Hematopoietic multipotent progenitor cell treated with erythropoietin and hydrocortisone succinate and interleukin-3 and kit ligand, for 4 days (in vitro differentiated cells): ENCODE data around the gene IMPACT.

ENCODE experiments used
- DNase-seq: peaks from one replicate; pipeline ENCODE4 v3.0.0-alpha.2; 2015

IMPACT gene

GRCh38 chr18:24426398-24427294, at the start of gene IMPACT:
IMPACT (plus strand) TSS chr18:24426670; CDS start chr18:24426757, 87 bp downstream.
- peak; percentile 94 for DNase-seq

GRCh38 chr18:24378598-24378997, 47.9 kb upstream of the IMPACT start:
- DNase-seq = no peak

GRCh38 chr18:24380163-24380747, 46.2 kb upstream of the IMPACT start:
- peak; percentile 15 for DNase-seq

GRCh38 chr18:24381126-24381525, 45.3 kb upstream of the IMPACT start:
- DNase-seq = peak; percentile 40

GRCh38 chr18:24386681-24387080, 39.8 kb upstream of the IMPACT start:
- DNase-seq = peak; percentile 56

- no peak for DNase-seq
These were observed 37.5 kb upstream of the IMPACT start for GRCh38 chr18:24388957-24389356.

GRCh38 chr18:24395049-24395795, 31.2 kb upstream of the IMPACT start:
- DNase-seq = peak; percentile 39

- peak; percentile 11 for DNase-seq
These were observed 30.3 kb upstream of the IMPACT start for GRCh38 chr18:24396082-24396633.

GRCh38 chr18:24397131-24397693, 29.3 kb upstream of the IMPACT start:
- DNase-seq = peak; percentile 88

- DNase-seq = peak; percentile 98
These were observed 28.6 kb upstream of the IMPACT start, which contains the start of gene OSBPL1A for GRCh38 chr18:24397694-24398368. OSBPL1A (minus strand) TSS chr18:24397824; CDS start chr18:24377533, 20,291 bp downstream.

GRCh38 chr18:24398540-24398939, 27.9 kb upstream of the IMPACT start:
- no peak for DNase-seq

GRCh38 chr18:24400587-24400986, 25.9 kb upstream of the IMPACT start:
- no peak for DNase-seq

- peak; percentile 39 for DNase-seq
These were observed 24.2 kb upstream of the IMPACT start for GRCh38 chr18:24402209-24402785.

GRCh38 chr18:24403076-24403475, 23.4 kb upstream of the IMPACT start:
- DNase-seq = no peak

GRCh38 chr18:24404591-24404990, 21.9 kb upstream of the IMPACT start:
- no peak for DNase-seq

- no peak for DNase-seq
These were observed 18.0 kb upstream of the IMPACT start for GRCh38 chr18:24408496-24408895.

- no peak for DNase-seq
These were observed 13.3 kb upstream of the IMPACT start for GRCh38 chr18:24413148-24413547.

GRCh38 chr18:24414349-24415003, 12.0 kb upstream of the IMPACT start:
- peak; percentile 60 for DNase-seq

GRCh38 chr18:24417480-24417879, 9.0 kb upstream of the IMPACT start:
- DNase-seq = peak; percentile 66

GRCh38 chr18:24420551-24420950, 5.9 kb upstream of the IMPACT start:
- no peak for DNase-seq

GRCh38 chr18:24421831-24422230, 4.6 kb upstream of the IMPACT start:
- no peak for DNase-seq
